ENCODE data around the gene METTL27. TPM values are rescaled to one million over a fixed set of nuclear protein-coding genes. Genes with fewer than 3 reads are reported as not detected.
A peak's percentile ranks its signal among the peaks of the same experiment; 100 is the strongest.

Gene METTL27
- total and polyA plus RNA-seq, 10 donors: 0.59 to 8.5 (median 2.9) TPM

- no peak for DNase-seq
- no peak for TF ChIP-seq POLR2AphosphoS5 (IDR thresholded peaks at IDR 0.05)
- no peak overlapping the region for H3K4me3 ChIP-seq
- 76 to 85% (median 79%) methylated on average over 13 of the region's 13 CpGs for WGBS, 5 donors
- H3K27ac ChIP-seq: peak overlapping the region in 1 of 8 donors; percentile 72
- H3K9me3 ChIP-seq: no peaks in the 10 kb centered on the region
- no peaks in the 10 kb centered on the region for H3K27me3 ChIP-seq (replicated peaks in 1 of 7)
- H3K4me1 ChIP-seq: peaks cover 2 to 51% (median 25%) of the 10 kb centered on the region in 6 donors
- no peaks in the 10 kb centered on the region for H3K36me3 ChIP-seq
- intact Hi-C loops (cut with DNase I; ENCODE audit: low total_unique reads): no loop called here
Observed at GRCh38 chr7:73832806-73833205, 9.5 kb downstream of the METTL27 start.

- Histone ChIP-seq H3K27me3 (replicated peaks in 1 of 7) (no peaks in the 10 kb centered on the region), H3K4me1 (peaks cover 7 to 59% (median 33%) of the 10 kb centered on the region in 6 donors), H3K9me3 (no peaks in the 10 kb centered on the region), H3K36me3 (no peaks in the 10 kb centered on the region), H3K27ac (peak overlapping the region in 6 of 8 donors; percentile 51 to 81 (median 64)), H3K4me3 (no peak overlapping the region)
- TF ChIP-seq POLR2AphosphoS5 (IDR thresholded peaks at IDR 0.05): peak; percentile 50 to 79 (median 62)
- no peak for TF ChIP-seq CTCF (IDR thresholded peaks at IDR 0.05 in 8 of 11, conservative IDR thresholded peaks at IDR 0.05 in 3 of 11)
- TF ChIP-seq POLR2A (IDR thresholded peaks at IDR 0.05): no peak
- intact Hi-C loops (cut with DNase I; ENCODE audit: low total_unique reads): no loop called here
- 57 to 91% (median 70%) methylated on average over 14 to 16 of the region's 16 CpGs for WGBS, 5 donors
- DNase-seq: no peak
Observed at GRCh38 chr7:73831834-73832651, 10.3 kb downstream of the METTL27 start.

- DNase-seq: no peak
- intact Hi-C loops (cut with DNase I; ENCODE audit: low total_unique reads): no loop called here
- Histone ChIP-seq H3K4me3 (no peak overlapping the region), H3K27ac (peak overlapping the region in 6 of 8 donors; percentile 51 to 81 (median 64)), H3K27me3 (replicated peaks in 1 of 7) (no peaks in the 10 kb centered on the region), H3K4me1 (peaks cover 13 to 64% (median 38%) of the 10 kb centered on the region in 6 donors), H3K36me3 (no peaks in the 10 kb centered on the region), H3K9me3 (no peaks in the 10 kb centered on the region)
- 62 to 91% (median 81%) methylated on average over 10 to 16 of the region's 16 CpGs for WGBS, 5 donors
- TF ChIP-seq CTCF (IDR thresholded peaks at IDR 0.05 in 8 of 11, conservative IDR thresholded peaks at IDR 0.05 in 3 of 11): no peak
- no peak for TF ChIP-seq POLR2A (IDR thresholded peaks at IDR 0.05)
- TF ChIP-seq POLR2AphosphoS5 (IDR thresholded peaks at IDR 0.05): no peak
Observed at GRCh38 chr7:73831584-73831833, 10.8 kb downstream of the METTL27 start.

GRCh38 chr7:73830681-73831583, 11.4 kb downstream of the METTL27 start, which contains the start of gene CLDN4:
Gene CLDN4 (plus strand): TSS chr7:73830996. CDS start chr7:73831202, 206 bp downstream.
- no peaks in the 10 kb centered on the region for H3K9me3 ChIP-seq
- intact Hi-C loops (cut with DNase I; ENCODE audit: low total_unique reads): no loop called here
- no peaks in the 10 kb centered on the region for H3K27me3 ChIP-seq (replicated peaks in 1 of 7)
- WGBS, 5 donors: 76 to 87% (median 84%) methylated on average over 22 to 42 of the region's 42 CpGs
- H3K4me3 ChIP-seq: no peak within 1 kb of the TSS
- no peak for DNase-seq
- peak within 1 kb of the TSS in 6 of 8 donors; percentile 51 to 81 (median 64) for H3K27ac ChIP-seq
- TF ChIP-seq CTCF (IDR thresholded peaks at IDR 0.05 in 8 of 11, conservative IDR thresholded peaks at IDR 0.05 in 3 of 11) (no peak), POLR2AphosphoS5 (IDR thresholded peaks at IDR 0.05) (no peak), POLR2A (IDR thresholded peaks at IDR 0.05) (no peak)
- peaks cover 15 to 70% (median 41%) of the 10 kb centered on the region in 6 donors for H3K4me1 ChIP-seq
- H3K36me3 ChIP-seq: no peaks in the 10 kb centered on the region

Data from spleen (tissue), 11 donors.